Thoracic aorta (tissue), 2 donors: Measurements from ENCODE around the gene MYCBP2. TPM values are rescaled to one million over a fixed set of nuclear protein-coding genes. Genes with fewer than 3 reads are reported as not detected.
"Not testable (repeated sequence)": the region's sequence is repeated elsewhere in the genome, so short reads cannot be mapped to it uniquely, and the experiment has no call there.

ENCODE experiments used
- ATAC-seq: fragments of 150-250 bp; one replicate; pipeline ENCODE4 v1.8.0; 2017; ENCODE audit warnings: low read depth; ENCODE audit not compliant: insufficient number of reproducible peaks, low FRiP score
- DNase-seq: peaks from one replicate; pipeline ENCODE4 v3.0.0-alpha.2; 2020; ENCODE audit warnings: low spot score
- H3K27ac ChIP-seq, 2 donors: fragments of 200-600 bp; sonication (generic); 1 replicate in 1 of 2; 2 replicates in 1 of 2; pipeline ENCODE4 v1.5.1; 2016; ENCODE audit warnings: mild to moderate bottlenecking in 2 of 2, moderate library complexity in 2 of 2
- H3K27me3 ChIP-seq: fragments of 200-600 bp; sonication (generic); replicated peaks from 2 replicates; pipeline ENCODE4 v1.6.0; 2016; ENCODE audit warnings: mild to moderate bottlenecking; ENCODE audit not compliant: insufficient read depth
- H3K36me3 ChIP-seq: fragments of 200-600 bp; sonication (generic); one replicate; pipeline ENCODE4 v1.5.1; 2016
- H3K4me1 ChIP-seq, 2 donors: fragments of 200-600 bp; sonication (generic); 1 replicate in 1 of 2; 2 replicates in 1 of 2; pipeline versions ENCODE4 v1.5.1 to v1.6.0; 2016; ENCODE audit warnings: low read depth in 2 of 2, mild to moderate bottlenecking in 1 of 2; ENCODE audit not compliant: control insufficient read depth in 1 of 2
- H3K4me3 ChIP-seq: fragments of 200-600 bp; sonication (generic); 2 replicates; pipeline ENCODE4 v1.5.1; 2016; ENCODE audit warnings: mild to moderate bottlenecking
- H3K9me3 ChIP-seq: fragments of 200-600 bp; sonication (generic); 2 replicates; pipeline ENCODE4 v1.5.1; 2016
- CTCF ChIP-seq: fragments of 200-600 bp; sonication (generic); IDR thresholded peaks from one replicate; pipeline ENCODE4 v1.5.1; 2019; ENCODE audit warnings: antibody characterized with exemption
- total RNA-seq, 2 donors: library from RNA; depleted of rRNA; stranded (reverse); fragments of >200 nt; gene quantifications; one replicate each; pipeline versions ENCODE4 v1.1.0 to v1.2.3, GENCODE V29; 2016

The MYCBP2 gene
- total RNA-seq, 2 donors from 2014 or later: 135 to 139 TPM

- DNase-seq: no peak
- TF ChIP-seq CTCF: no peak
- no peak for ATAC-seq
- Histone ChIP-seq H3K4me3 (no peak overlapping the region), H3K27me3 (no peaks in the 10 kb centered on the region), H3K36me3 (no peaks in the 10 kb centered on the region), H3K4me1 (peaks cover 18 to 65% of the 10 kb centered on the region in 2 donors), H3K9me3 (no peaks in the 10 kb centered on the region), H3K27ac (no peak overlapping the region)
Observed at GRCh38 chr13:77323858-77324257, 3.0 kb downstream of the MYCBP2 start.

GRCh38 chr13:77319536-77319935, 7.4 kb downstream of the MYCBP2 start:
- Histone ChIP-seq H3K27ac (no peak overlapping the region), H3K4me1 (peaks cover 17 to 61% of the 10 kb centered on the region in 2 donors), H3K9me3 (no peaks in the 10 kb centered on the region), H3K36me3 (no peaks in the 10 kb centered on the region), H3K27me3 (no peaks in the 10 kb centered on the region), H3K4me3 (no peak overlapping the region)
- ATAC-seq: no peak
- no peak for DNase-seq
- no peak for TF ChIP-seq CTCF

GRCh38 chr13:77318741-77319140, 8.2 kb downstream of the MYCBP2 start:
- Histone ChIP-seq H3K4me1 (peaks cover 13 to 54% of the 10 kb centered on the region in 2 donors), H3K27me3 (no peaks in the 10 kb centered on the region), H3K4me3 (no peak overlapping the region), H3K9me3 (no peaks in the 10 kb centered on the region), H3K27ac (no peak overlapping the region), H3K36me3 (no peaks in the 10 kb centered on the region)
- DNase-seq (no peak), ATAC-seq (no peak)
- TF ChIP-seq CTCF: no peak

GRCh38 chr13:77316430-77316829, 10.5 kb downstream of the MYCBP2 start:
- ATAC-seq (no peak), DNase-seq (no peak)

GRCh38 chr13:77315509-77315908, 11.4 kb downstream of the MYCBP2 start:
- H3K27me3 ChIP-seq, H3K27ac ChIP-seq, DNase-seq, ATAC-seq, H3K9me3 ChIP-seq, H3K36me3 ChIP-seq, H3K4me3 ChIP-seq: not testable (repeated sequence)
- peaks cover 16 to 43% of the 10 kb centered on the region in 2 donors for H3K4me1 ChIP-seq

More at GRCh38 chr13:77316430-77316829, 10.5 kb downstream of the MYCBP2 start:
- Histone ChIP-seq H3K27ac (no peak overlapping the region), H3K27me3 (no peaks in the 10 kb centered on the region), H3K9me3 (no peaks in the 10 kb centered on the region), H3K36me3 (no peaks in the 10 kb centered on the region), H3K4me1 (peaks cover 7 to 43% of the 10 kb centered on the region in 2 donors), H3K4me3 (no peak overlapping the region)
- TF ChIP-seq CTCF: no peak

GRCh38 chr13:77313923-77314322, 13.0 kb downstream of the MYCBP2 start:
- Histone ChIP-seq H3K9me3 (no peaks in the 10 kb centered on the region), H3K27me3 (no peaks in the 10 kb centered on the region), H3K4me3 (no peak overlapping the region), H3K27ac (no peak overlapping the region), H3K4me1 (peaks cover 30 to 55% of the 10 kb centered on the region in 2 donors), H3K36me3 (no peaks in the 10 kb centered on the region)
- no peak for ATAC-seq
- no peak for DNase-seq
- TF ChIP-seq CTCF: no peak
